ENCODE data around the gene INHBA.

INHBA gene

GRCh38 chr7:41702635-41703371 lies at the start of gene INHBA:
TSS of gene INHBA (minus strand) at chr7:41703090. CDS start at chr7:41700374, 2,716 bp downstream.
- peak; percentile 60 for DNase-seq

DNA sequence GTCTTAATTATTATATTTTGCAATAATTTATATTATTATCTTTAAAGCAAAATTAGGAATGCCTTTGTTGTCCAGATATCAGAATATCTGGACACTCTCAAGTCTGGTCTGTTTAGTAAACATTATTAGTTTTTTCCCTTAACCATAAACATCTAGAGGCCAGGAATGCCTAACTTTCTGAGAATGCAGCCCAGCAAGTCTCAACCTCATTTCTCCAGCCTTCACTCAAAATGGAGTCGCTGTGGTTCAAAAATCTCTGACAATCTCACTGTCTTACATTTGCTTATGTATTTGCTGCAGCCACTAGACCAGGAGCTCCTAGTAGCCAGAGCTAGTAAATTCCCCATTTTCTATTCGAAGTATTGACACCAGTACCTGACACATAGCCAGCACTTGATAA lies 49.7 kb upstream of the INHBA start:
- DNase-seq = no peak

DNA sequence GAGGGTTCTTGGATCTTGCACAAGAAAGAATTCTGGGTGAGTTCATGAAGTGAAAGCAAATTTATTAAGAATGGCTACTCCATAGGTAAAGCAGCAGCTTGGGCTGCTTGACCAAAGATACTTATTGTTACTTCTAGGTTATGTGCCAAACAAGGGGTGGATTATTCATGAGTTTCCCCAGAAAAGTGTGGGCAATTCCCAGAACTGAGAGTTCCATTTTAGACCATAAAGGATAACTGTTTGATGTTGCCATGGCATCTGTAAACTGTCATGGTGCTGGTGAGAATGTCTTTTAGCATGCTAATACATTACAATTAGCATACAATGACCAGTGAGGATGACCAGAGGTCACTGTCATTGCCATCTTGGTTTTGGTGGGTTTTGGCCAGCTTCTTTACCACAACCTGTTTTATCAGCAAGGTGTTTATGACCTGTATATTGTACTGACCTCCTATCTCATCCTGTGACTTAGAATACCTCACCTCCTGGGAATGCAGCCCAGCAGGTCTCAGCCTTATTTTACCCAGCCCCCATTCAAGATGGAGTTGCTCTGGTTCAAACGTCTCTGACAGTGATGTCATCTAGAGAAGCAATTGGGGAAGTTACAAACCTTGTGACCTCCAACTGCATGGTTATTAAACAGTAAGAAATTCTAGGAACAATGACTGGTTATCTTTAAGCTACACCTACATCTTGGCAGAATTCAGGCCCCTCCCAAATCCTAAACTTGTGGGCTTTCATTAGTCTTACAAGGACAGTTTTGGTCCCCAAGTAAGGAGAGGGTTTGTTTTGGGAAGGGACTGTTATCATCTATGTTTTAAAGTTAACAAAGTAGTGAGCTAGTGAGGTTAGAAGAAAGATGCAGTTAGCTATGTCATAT lies 48.0 kb upstream of the INHBA start:
- DNase-seq = no peak

GRCh38 chr7:41747961-41748360 lies 45.1 kb upstream of the INHBA start:
- no peak for DNase-seq

GRCh38 chr7:41745451-41745850 lies 42.6 kb upstream of the INHBA start:
- DNase-seq = no peak

- no peak for DNase-seq
Observed at GRCh38 chr7:41744161-41744560, 41.3 kb upstream of the INHBA start.

- no peak for DNase-seq
Observed at GRCh38 chr7:41742401-41743020, 39.6 kb upstream of the INHBA start.

DNA sequence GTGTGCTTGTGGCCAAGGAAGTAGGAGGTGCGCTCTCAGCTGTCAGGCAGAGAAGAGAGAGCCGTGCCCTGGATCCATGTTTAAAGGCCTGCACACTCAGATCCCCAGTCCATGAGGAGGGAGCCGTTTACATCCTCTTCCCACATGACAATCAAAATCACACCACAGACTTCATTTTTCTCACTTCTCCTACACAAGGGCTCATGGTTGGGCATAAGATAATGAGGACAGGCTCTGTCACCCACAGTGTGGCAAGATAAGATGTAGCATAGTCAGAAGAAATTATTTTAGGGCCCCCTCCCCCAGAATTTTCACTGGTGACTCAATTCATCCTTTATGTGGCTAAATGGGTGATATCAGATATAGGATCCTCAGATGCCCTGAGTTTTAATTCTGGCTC lies 35.9 kb upstream of the INHBA start:
- DNase-seq = no peak

DNA sequence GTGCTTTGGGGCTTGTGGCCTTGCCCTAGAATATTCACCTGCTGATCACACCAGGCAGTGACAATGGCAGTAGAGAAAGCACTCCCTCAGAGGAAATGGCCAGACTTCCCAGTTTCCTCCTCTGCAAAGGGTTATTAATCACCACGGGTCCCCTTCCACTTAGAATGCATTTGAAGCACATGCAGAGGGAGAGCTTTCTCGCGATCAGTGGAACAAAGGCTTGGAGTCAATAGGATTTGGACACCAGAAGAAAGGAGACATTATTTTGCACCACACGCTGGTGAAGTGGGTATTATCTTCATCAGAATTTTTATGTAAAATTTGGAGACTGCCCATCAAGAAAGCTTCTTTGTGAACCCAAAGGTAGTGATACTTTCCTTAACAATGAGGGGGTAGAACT lies 35.4 kb upstream of the INHBA start:
- no peak for DNase-seq

- no peak for DNase-seq
Observed at GRCh38 chr7:41735206-41735605, 32.3 kb upstream of the INHBA start.

GRCh38 chr7:41732843-41733306 lies 30.0 kb upstream of the INHBA start:
- DNase-seq = no peak

GRCh38 chr7:41732436-41732785 lies 29.5 kb upstream of the INHBA start:
- no peak for DNase-seq

DNA sequence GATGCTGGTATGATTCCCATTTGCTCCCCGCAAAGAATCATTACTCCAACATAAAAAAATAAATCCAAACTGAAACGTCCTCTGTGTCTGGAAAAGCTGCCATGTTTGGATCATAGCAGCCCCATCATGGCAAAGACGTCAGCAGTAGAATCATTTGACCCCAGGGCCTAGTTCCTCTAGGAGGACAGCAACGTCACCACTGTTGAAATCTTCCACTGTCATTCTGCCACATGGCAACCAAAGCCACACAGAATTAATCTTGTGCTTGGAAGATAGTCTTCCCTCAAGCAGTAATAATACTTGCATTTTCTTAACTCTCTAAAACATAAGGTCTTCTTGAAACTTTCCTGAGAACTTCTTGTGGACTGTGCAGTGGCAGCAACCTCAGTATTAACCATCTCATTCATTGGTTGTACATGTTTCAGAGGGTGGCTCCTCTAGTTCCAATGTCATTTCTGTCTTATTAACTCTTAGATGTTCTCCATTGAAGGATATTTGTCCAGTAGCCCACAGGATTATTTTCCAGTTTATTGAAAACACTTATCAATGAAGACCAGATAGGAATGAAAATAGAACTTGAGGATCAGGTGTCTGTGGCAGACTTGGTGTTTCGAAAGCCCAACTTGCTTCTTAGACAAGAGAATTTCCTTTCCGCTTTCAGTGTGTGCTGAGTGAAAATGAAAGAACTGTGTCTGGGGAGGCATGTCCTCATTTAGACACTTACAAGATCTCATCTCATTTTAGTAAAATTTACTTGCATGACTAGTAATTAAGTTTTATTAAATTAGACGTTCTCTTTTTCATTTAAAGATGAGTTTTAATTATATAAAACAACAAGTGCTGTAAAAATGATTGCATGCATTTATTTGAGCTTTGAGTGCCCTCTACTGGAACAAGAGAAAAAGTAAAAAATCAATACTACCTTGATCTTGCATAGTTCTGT lies 28.9 kb upstream of the INHBA start:
- DNase-seq = peak; percentile 45

DNA sequence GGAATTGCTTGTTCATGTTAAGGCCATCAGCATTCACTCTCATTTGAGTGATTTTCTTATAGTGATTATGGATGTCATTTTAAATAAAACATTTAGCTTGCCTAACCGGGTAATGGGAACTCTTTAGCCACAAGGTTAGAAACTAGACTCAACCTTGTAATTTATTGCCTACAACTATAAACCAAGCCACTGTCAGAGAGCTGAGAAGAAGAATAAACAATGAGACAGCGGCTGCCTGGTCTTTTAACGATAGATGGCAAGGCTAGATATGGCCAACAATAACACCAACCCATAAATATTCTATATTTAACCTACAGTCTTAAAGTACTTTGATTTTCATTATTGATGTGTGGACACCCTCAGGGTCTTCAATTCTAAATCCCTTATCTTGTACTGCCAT lies 27.8 kb upstream of the INHBA start:
- DNase-seq = no peak

GRCh38 chr7:41730161-41730560 lies 27.3 kb upstream of the INHBA start:
- DNase-seq = no peak

DNA sequence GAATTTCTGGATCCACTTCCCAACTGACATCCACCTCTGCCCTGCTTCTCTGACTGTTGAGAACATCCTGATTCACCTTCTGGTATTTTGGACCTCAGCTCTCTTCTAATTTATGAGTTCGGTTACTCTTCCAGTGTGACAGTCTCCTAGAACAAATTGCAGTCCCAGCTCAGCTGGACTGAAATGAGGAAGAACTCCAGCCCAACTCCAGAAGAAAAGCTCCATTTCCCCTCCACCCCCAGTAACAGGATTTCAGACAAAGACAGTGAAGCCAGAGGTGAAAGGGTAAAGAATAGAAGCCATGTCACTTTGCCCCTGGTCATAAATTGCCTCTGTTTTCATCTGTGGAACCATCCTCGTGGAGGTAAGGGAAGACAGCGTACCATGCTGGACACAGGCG lies 26.2 kb upstream of the INHBA start:
- DNase-seq = no peak

DNA sequence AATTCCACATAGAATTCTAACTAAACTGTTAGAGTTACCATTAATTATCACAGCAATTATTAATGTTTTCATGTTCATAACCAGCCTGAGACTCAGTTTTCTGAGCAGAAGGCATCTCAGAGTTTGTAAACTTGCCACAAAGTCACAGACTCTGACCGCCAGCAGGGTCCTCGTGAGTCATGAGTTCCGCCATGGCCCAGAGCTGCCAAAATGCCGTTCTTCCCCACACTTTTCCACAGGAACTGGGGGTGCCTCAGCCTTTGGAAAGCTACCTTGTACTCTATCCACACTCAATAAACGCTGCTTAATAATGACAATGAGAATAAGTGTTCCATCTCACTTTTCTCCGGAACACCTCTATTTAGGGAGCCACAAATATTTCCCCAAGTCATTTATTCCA lies 22.1 kb upstream of the INHBA start:
- no peak for DNase-seq

- no peak for DNase-seq
Observed at GRCh38 chr7:41720886-41721285, 18.0 kb upstream of the INHBA start.

GRCh38 chr7:41720046-41720445 lies 17.2 kb upstream of the INHBA start:
- DNase-seq = no peak

GRCh38 chr7:41716691-41717090 lies 13.8 kb upstream of the INHBA start:
- DNase-seq = no peak

GRCh38 chr7:41715000-41715399 lies 12.1 kb upstream of the INHBA start:
- DNase-seq = no peak

GRCh38 chr7:41711283-41712064 lies 8.6 kb upstream of the INHBA start:
- peak; percentile 83 for DNase-seq

Measured in DMS53 (cell line).